Measurements from ENCODE around the gene NGRN.

- TF ChIP-seq EZH2 (IDR thresholded peaks at IDR 0.05; ENCODE audit: borderline replicate concordance) = no peak
- TF ChIP-seq, protein P1, sequence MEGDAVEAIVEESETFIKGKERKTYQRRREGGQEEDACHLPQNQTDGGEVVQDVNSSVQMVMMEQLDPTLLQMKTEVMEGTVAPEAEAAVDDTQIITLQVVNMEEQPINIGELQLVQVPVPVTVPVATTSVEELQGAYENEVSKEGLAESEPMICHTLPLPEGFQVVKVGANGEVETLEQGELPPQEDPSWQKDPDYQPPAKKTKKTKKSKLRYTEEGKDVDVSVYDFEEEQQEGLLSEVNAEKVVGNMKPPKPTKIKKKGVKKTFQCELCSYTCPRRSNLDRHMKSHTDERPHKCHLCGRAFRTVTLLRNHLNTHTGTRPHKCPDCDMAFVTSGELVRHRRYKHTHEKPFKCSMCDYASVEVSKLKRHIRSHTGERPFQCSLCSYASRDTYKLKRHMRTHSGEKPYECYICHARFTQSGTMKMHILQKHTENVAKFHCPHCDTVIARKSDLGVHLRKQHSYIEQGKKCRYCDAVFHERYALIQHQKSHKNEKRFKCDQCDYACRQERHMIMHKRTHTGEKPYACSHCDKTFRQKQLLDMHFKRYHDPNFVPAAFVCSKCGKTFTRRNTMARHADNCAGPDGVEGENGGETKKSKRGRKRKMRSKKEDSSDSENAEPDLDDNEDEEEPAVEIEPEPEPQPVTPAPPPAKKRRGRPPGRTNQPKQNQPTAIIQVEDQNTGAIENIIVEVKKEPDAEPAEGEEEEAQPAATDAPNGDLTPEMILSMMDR (IDR thresholded peaks at IDR 0.05; ENCODE audit: poor library complexity) = no peak
These were observed 31.9 kb upstream of the NGRN start, which contains the start of gene CIB1 for GRCh38 chr15:90233387-90234095.

Data from hepatocyte (in vitro differentiated cells).